8988T (cell line): ENCODE data around the gene TRPM3.
"Not testable (repeated sequence)": the region's sequence is repeated elsewhere in the genome, so short reads cannot be mapped to it uniquely, and the experiment has no call there.

Source experiments
- DNase-seq: peaks from one replicate; pipeline ENCODE4 v3.0.0; 2011

Gene TRPM3

DNA sequence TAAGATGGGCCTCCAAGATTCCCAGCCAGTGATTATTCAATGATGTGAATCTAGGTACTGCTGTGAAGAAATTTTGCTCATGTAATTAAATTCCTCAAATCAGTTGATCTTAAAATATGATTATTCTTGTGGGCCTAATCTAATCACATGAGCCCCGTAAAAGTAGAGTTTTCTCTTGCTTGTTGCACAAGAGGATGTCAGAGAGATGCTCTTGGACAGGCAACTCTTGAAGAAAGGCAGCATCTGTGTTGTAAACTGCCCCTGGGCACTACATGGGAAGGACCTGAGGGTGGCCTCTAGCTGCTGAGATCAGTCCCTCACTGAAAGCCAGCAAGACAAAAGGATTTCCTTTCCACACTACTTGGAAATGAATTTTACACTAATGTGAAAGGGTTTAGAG is 132.9 kb downstream of the TRPM3 start:
- DNase-seq, result no peak

DNA sequence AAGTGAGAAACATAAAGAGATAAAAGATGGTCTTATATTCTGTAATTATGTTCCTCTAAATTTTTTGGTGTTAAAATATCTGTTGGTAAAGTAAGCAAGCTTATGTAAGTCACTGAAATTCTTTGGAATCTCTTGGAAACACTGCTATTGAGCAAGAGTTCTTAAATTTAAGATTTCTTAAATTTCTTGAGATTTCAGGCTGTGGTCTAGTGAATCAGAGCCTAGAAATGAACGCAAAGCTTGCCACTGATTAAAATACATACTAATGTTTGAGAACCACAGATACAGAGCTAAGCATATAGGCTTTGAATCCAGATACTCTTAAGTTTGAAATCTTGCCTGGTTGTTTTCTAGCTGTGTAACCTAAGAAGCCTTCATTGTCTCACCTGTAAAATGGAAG is 133.4 kb downstream of the TRPM3 start:
- no peak for DNase-seq

DNA sequence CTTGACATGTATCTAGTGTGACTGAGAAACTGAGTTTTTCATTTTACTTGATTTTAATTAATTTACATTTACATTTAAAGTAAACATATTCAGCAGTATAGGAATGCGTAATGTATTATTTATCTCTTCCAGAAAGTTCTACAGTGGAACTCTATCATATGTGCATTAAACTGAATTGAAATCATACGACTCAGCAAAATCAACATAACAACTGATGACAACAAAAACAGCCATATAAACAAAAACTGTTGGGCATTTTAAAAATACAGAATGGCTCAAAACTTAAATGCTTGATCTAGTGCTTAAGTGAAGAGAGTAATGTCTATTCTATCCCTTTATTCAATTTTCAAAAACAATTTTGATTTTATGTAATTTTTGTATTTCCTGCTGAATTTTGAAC is 134.4 kb downstream of the TRPM3 start:
- DNase-seq, result no peak

DNA sequence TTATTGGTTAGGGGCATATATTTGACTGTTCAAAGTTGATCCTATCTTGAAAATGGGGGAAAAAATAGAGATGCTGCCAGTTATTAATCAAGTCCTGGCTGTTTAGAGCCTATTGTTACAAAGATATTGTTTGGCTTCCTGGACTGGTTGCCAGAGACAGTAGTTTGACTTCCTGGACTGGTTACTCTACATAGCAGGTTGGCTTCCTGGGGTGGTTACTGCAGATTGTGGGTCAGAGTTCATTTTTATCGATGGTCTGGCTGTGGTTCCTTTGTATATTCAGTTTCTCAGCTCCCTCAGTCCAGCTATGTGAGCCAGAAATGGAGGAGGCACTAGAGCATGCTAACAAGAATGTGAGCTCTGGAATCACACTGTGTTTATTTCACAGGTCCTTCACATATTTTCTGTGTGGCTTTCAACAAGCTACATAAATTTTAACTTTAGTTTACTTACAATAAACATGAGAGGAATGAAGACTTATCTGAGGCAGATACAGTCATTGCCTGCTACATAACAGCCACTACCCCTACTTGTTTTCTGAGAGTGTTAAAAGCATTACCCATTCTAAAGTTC is 137.6 kb downstream of the TRPM3 start:
- no peak for DNase-seq

DNA sequence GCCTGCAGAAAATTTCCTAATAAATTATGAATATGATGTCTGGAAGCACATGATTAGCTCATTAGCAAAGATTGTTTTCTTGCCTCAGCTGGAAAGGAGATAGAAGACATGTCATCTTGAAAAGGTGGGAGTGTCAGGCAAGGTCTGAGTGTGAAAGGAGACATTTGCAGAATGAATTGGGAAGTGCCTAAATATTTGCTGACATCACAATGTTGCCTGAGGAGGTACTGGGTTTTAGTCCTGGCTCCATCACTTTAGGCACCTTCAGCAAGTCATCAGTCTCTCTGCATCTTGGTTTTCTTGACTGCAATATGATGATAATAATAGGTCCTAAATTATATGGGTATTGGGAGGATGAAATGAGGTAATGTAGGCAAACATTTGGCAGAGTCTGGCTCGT is 140.1 kb downstream of the TRPM3 start:
- no peak for DNase-seq

DNA sequence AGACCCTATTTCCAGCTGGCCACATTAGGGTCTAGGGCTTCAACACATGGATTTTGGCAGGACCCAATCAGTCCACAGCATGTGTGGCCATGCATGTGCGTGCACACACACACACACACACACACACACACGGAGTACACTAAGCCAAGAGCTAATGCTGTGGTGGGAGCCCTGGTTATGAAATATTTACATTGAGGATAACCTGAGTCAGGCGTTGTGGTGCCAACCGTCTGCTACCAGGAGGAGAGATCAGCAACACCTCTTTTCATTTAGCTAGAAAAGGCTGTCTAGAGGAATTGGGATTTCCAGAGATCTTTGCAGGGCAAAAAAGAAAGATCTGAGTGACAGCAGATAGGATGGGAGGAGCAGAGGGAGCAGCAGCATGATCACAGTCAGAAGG is 141.5 kb downstream of the TRPM3 start:
- no peak for DNase-seq

DNA sequence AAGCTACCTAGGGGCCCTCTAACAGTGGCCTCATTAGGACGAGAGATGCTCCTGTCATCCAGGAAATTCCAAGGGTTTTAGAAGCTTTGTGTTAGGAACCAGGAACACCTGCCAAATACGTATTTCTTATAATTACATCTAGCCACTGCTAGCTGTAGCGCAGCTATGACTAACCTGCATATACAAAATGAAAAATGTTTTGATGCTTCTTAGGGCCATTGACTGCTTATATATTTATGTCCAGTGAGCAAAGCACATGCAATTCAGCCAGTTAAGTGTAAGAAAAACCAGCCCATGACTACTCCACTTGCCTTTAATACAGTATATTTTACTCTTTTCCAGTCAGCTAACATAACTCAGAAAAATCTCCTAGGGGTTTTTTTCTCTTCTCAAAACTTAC is 143.3 kb downstream of the TRPM3 start:
- DNase-seq, result no peak

DNA sequence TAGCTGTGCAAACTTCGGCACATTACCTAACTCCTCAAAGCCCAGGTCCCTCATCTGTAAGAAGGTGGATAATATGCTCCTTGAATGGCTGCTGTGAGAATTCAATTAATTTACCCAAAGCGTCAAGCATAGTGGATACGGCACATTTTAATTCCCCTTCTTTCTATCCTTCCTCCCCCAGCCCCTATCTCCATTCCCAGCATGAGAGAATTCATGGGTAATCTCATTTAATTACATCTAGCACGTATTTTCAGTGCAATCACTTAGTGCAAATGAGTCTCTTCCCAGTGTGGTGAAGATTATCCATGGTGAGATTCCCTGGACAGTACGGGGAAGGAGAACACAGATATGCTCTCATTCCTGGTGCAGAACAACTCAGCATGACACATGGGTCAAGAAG is 145.6 kb downstream of the TRPM3 start:
- no peak for DNase-seq

DNA sequence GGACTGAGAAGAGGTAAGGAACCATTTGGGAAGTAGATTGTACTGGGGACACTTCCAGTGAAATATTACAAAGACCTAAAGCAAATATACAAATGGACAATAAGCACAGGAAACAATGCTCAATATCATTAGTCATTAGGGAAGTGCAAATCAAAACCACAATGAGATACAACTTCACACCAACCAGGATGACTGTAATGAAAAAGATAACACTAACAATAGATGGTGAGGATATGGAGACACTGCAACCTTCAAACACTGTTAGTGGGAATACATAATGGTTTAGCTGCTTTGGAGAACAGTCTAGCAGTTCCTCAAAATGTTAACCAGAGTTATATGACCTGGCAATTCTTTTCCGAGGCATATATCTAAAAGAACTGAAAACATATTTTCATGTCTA is 149.7 kb downstream of the TRPM3 start:
- no peak for DNase-seq

DNA sequence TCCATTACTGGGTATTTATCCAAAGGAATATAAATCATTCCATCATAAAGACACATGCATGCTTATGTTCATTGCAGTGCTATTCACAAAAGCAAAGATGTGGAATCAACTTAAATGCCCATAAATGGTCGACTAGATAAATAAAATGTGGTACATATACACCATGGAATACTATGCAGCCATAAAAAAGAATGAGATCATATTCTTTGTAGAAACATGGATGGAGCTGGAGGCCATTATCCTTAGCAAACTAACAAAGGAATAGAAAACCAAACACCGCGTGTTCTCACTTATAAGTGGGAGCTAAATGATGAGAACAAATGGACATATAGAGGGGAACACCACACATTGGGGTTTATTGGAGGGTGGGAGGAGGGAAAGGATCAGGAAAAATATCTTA is 155.0 kb downstream of the TRPM3 start:
- DNase-seq, result not testable (repeated sequence)

DNA sequence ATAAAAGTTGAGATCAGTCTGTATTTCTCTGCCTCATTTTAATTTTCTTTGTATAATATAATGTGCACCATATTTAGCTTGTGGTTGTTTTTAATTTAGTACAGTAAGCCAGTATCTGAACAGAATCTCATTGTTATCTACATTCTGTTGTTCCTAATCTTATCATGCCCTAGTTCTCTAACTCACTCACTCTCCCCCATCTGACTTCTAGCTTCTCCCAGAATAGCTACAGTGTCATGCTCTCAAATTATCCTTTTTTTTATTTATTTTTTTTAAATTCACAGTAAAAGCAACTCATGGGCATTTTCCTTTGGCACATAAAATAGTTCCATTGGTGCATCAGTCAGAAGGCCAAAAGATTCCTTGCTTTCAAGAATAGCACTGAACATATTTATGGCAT is 156.6 kb downstream of the TRPM3 start:
- DNase-seq, result no peak

DNA sequence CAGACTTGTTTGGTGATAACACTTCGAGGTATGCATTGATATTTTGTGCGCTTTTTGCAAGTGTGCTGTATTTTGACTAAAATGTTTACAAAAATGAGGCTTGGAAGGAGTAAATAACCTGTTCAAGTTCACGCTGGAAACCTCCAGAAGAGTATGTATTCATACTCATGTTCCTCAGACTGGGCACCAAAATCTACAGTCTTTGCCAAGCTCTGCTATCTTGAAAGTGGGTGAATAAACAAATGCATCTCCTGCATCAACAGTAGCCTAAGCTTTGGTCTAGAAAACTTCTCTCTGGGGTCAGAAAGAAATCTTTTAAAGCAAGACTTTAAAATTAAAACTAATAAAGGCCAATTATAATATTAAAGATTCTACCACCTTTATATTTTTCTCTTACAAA is 157.9 kb downstream of the TRPM3 start:
- DNase-seq, result no peak

DNA sequence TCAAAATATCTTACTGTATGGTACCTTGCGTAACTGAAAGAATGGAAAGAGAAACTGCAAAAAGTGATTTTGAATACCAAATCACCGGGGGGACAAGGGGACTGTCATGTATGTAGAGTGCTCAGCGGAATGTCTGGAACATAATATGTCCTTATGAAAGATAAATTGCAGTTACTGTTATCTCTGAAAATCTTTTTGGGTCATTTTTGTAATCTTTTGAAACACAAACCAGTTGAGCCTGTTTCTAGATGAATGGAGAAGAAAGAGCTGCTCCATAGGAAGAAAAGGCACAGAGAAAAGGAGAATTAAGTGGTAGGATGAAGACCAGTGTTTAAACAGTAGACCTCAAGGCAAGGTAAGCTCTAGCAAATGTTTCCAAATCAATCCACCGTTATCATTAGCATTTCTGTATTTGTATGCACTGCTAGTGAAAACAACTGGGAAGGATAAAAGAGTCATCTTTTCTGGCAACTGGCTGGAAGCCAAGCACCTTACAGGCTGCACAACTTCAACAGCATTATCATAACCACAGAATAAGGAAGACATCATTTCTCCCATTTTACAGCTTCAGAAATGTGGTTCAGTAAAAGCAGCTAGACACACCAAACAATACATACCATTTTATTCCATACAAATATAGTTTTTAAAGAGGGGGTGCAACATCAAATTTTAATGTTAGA is 158.5 kb downstream of the TRPM3 start:
- DNase-seq, result no peak

DNA sequence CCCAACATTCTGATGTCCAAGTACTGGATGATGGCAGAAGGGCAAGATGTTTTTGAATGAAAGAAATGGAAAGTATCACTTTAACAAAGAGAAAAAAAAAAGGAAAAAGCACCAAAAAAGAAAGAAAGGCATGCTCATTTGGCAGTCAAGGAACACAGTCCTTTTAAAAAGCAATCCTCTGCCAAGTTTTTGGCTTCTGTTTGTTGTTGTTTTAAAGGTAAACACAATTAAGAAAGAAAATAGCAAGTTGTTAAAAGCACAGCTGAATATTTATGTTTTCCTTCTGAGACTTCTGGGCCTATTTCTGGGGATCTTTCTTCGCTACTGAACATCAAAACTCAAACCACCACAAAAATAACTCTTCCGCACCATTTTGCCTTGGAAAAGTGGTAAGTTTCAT is 162.1 kb downstream of the TRPM3 start:
- no peak for DNase-seq

DNA sequence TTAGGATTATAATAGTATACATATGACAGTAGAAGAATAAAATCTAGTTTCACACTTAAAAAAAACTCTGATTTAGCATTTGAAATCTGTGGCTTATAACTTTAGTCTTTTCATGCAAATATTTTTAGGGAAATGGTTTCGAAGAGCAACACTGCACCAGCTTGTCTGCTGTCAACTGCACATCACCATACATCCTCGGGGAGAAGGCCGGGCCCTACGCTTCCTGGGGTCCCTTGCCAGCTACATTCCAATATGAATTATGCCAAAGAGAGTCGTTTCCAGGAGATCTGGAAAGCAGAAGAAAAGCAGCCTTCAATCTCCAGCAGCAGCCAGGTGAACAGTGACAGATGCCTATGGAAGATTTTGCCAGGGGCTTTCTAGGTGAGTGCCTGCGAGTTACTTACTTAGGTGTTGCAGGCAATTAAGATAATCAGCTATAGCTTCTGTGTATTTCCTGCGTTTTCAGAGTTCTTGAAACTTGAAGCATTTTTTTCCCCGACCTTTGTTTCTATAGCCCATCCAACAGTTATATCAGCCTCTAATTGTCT is 166.8 kb downstream of the TRPM3 start:
- DNase-seq, result no peak

DNA sequence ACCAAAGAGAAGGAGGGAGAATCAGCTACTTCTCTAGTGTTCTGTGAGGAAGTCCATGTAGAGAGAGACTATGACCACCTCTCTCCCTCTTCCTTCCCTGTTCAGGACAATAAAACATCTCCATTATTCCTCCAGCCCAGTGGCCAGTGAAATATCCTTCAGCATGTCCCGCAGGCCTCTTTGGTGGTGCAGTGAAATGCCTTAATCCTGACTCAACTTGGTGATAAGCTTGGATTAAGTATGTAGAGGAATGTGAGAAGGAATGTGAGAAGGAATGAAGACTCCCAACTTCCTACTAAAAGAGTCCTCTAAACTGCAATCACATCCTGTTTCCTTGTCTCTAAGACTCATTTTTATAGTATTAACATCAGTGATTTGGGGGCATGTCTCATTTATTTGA is 167.3 kb downstream of the TRPM3 start:
- peak; percentile 18 for DNase-seq

DNA sequence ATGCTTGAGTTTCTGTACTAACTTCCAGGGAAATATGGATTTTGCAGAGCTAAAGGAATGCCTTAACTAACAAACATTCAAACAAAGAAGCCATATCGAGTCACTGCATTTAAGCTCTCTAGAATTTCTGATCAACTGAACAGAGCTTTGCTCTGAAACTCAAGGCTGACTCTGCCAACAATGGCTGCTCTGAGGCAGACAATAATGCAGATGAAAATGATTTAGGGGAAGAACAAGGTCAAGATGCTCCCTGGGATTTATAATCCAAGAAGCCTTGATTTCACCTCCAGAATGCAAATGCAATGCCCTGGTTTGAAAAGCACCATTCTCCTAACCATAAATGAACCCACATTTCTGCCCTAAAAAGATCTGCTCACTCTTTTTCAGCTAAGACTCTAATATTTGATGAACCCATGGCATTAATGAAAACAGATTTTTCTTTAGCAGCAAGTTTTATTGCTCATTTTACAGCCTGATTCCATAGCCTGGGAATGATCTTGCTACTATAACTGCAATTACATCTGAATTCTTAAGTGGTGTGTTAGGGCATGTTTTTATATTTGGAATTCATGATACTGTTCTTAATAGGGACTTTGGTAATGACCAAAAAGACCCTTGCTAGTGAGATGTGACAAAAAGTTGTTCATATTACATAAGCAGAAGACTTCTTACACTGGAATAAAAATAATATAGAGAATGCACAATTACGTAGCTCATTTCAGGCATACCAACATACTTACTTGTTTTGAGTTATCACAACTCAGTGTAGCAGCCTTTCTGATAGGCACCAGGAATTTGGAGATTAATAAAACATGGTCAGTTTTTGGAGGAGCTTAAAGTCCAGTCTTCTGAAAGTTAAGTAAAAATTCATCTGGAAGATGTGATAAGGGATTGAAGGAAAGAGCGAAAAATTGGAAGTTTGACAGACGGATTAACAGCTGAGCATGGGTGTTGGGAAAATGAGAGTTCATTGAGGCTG is 169.4 kb downstream of the TRPM3 start:
- DNase-seq, result no peak

DNA sequence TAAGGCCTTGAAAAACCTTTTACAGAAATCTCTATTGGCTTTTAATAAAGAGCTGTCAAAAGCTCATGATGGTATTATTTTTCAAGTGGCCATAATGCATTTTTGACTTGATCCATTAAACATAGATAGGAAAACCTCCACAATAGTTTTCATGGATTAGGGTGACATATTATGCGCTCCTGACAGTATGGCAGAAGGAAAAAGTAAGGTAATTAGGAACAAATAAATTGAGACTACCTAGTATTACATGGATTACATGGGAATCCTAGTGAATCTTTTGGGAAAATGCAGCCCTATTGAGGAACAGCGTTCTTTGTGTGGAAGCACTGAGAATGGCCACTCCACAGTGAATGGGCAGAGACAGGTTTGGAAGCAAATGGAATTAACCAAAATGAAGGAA is 171.2 kb downstream of the TRPM3 start:
- no peak for DNase-seq

DNA sequence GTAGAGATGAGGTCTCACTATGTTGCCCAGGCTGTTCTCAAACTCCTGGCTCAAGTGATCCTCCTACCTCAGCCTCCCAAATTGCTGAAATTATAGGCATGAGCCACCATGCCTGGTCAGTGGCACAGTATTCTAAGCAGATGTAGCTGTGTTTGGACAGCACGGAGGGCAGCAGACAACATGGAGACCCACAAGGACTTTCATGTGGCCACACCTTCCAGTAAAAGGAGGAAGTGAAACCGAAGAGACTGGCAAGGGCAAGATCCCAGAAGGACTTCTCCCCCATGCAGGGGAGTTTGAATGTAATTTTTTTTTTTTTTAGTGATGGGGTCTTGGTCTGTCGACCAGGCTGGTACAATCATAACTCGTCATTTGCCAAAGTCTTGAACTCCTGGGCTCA is 172.2 kb downstream of the TRPM3 start:
- no peak for DNase-seq

DNA sequence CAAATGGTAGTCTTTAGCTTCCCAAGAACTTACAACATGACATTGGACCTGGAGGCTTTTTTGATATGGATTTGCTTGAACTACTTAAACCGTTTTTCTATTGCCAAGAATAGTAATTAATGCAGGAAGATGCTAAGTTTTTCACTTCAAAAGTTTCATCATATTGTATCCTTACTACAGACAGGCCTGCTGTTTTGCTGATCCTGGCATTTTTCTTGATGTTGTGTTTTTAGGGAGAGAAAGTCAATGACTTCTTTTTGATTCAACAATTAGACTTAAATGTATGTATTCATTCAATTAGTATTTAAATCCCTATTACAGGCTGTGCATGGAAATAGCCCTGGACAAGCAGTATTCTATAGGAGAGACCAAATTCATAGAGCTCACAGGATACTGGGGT is 172.7 kb downstream of the TRPM3 start:
- DNase-seq, result no peak

DNA sequence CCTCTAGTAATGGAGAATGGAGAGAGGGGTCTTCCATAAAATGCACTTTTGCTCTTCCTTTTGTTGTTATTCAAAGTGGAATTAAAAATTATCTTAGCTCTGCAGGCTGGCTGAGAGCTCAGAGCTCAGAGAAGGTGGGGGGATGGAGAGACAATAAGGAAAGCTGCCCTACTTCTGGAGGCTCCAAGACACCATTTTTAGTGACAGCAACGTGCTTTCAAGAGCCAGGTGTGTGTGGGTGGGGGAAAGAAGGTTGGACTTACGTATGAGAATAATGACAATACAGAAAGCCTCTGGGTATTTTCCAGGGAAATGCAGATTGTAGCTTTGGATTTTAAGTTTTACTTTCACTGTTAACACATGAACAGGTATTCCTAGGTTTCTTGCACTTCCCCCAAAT is 173.9 kb downstream of the TRPM3 start:
- no peak for DNase-seq

DNA sequence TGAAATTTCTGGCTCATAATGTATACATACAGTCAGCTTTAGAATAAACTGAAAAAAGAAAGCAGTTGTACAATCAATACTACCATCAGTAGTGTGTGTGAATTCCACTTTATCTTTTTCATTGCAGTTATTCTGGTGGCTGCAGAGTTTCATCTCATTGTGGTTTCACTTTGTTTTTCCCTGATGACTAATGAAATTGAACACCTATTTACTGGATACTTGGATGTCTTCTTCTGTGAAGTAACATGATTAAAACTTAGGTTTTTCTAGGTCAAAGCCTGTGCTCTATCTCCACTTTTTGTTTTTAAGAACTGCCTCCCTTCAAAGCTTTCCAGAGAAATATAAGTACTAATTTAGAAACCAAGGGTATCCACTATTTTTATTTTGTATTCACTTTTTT is 174.3 kb downstream of the TRPM3 start:
- no peak for DNase-seq

DNA sequence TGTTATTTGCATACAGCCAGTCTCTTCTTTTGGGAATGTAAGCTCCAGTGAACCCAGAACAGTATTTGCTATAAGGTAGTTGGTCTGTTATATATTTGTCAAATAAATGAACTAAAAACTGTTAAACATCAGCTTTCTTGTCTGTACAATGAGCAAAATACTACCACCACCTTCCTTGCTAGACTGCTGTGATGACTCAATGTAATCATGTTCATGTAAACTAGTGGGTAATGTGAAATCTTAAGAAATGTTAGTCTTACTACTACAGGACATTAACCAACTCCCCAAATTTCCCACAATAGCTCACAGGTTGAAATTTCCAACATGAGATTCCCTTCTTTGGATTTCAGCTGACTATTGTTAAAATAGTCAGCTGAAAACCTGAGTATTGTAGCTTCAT is 176.1 kb downstream of the TRPM3 start:
- no peak for DNase-seq

DNA sequence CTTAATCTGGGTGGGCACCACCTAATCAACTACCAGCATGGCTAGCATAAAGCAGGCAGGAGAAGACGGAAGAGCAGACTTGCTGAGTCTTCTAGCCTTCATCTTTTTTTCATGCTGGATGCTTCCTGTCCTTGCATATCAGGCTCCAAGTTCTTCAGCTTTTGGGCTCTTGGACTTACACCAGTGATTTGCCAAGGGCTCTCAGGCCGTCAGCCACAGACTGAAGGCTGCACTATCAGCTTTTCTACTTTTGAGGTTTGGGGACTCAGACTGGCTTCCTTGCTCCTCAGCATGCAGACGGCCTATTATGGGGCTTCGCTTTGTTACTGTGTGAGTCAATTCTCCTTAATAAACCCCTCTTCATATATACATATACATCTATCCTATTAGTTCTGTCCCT is 180.2 kb downstream of the TRPM3 start:
- DNase-seq, result no peak
